ENCODE data around the gene MRAS. TPM values are rescaled to one million over a fixed set of nuclear protein-coding genes. Genes with fewer than 3 reads are reported as not detected.

MRAS gene
- total RNA-seq, 1 experiment from 2014 or later, result 13.2 TPM

DNA sequence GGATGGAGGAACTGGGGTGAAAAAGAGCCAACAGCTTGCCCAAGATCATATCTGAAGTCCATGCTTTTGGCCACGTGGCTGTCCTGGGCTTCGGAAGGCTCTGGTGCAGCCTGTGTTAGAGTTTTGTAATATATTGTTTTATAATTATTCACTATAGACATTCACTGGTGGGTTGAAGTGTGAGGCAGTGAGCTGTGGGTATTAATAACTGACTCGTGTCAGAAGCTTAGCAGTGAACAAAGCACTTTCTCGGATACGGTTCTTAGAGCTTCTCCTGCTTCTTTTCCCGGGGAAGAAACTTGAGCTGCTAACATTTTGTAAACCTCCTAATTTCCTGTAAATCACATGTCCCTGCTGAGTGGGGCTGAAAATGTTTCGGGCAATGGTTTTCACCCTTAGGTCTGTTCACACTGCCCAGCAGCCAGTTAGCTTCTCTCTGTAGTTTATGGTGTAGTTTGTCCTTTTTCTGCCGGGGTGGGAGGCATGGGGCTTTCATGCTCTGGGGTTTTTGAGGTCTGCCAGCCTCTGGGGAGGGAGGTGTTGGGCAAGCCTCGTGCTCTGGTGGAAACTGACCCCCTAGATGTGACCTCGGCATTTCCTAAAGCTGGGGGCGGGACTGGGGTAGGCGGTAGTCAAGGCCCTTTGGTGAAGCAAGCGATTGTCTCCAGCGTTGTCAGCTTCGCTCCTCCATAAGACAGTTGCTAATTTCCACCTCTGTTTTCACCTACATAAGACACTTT, 1.7 kb downstream of the MRAS start:
- intact Hi-C loops (cut with micrococcal nuclease; ENCODE audit: unreplicated experiment), result no loop called here
- no peak for DNase-seq
- H3K4me3 Mint-ChIP-seq (ENCODE audit: low read depth, unreplicated experiment), result no peak overlapping the region
- no peak overlapping the region for H3K27ac Mint-ChIP-seq (ENCODE audit: unreplicated experiment)
- TF ChIP-seq, protein P1, sequence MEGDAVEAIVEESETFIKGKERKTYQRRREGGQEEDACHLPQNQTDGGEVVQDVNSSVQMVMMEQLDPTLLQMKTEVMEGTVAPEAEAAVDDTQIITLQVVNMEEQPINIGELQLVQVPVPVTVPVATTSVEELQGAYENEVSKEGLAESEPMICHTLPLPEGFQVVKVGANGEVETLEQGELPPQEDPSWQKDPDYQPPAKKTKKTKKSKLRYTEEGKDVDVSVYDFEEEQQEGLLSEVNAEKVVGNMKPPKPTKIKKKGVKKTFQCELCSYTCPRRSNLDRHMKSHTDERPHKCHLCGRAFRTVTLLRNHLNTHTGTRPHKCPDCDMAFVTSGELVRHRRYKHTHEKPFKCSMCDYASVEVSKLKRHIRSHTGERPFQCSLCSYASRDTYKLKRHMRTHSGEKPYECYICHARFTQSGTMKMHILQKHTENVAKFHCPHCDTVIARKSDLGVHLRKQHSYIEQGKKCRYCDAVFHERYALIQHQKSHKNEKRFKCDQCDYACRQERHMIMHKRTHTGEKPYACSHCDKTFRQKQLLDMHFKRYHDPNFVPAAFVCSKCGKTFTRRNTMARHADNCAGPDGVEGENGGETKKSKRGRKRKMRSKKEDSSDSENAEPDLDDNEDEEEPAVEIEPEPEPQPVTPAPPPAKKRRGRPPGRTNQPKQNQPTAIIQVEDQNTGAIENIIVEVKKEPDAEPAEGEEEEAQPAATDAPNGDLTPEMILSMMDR (IDR thresholded peaks at IDR 0.05; ENCODE audit: unreplicated experiment), result no peak
- CTCF ChIA-PET, result interaction anchor here (0.6 to 1.4 kb wide), 3 partner anchors 64 to 573 kb away, joined by 3 to 5 read pairs (median 3); no protein-coding TSS in a partner anchor
- TSS peak; percentile 24 for BruUV-seq (replicated peaks)
- H3K9me3 Mint-ChIP-seq (ENCODE audit: low read depth, unreplicated experiment), result no peaks in the 10 kb centered on the region
- peaks cover 8% of the 10 kb centered on the region for H3K4me1 Mint-ChIP-seq (ENCODE audit: low read depth, unreplicated experiment)
- peaks cover 21% of the 10 kb centered on the region for H3K36me3 Mint-ChIP-seq (ENCODE audit: insufficient read depth, unreplicated experiment)
- H3K27me3 Mint-ChIP-seq (ENCODE audit: unreplicated experiment), result peaks cover 35% of the 10 kb centered on the region

DNA sequence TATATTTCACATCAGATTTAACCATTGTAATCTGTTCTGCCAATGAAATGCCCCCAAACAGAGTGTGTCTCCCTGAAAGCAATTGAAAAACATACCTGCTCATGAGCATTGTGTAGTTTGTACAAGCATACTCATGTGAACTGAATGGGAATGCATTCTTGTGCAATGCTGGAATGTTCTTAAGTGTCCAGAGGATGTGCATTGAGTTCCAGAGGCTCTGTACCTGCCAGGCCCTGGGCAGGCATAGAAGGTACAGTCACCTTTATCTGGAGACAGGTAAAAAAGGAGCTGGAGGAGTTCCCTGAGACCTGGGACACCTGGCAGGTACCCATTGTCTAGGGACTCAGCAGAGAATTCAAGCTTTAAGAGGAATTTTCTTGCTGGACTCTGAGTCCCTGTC, 2.8 kb downstream of the MRAS start:
- DNase-seq, result no peak
- no peaks in the 10 kb centered on the region for H3K9me3 Mint-ChIP-seq (ENCODE audit: low read depth, unreplicated experiment)
- H3K27me3 Mint-ChIP-seq (ENCODE audit: unreplicated experiment), result peaks cover 35% of the 10 kb centered on the region
- peaks cover 21% of the 10 kb centered on the region for H3K36me3 Mint-ChIP-seq (ENCODE audit: insufficient read depth, unreplicated experiment)
- no peak overlapping the region for H3K27ac Mint-ChIP-seq (ENCODE audit: unreplicated experiment)
- TF ChIP-seq, protein P1 (IDR thresholded peaks at IDR 0.05; ENCODE audit: unreplicated experiment), result no peak
- CTCF ChIA-PET, result no interaction called here
- intact Hi-C loops (cut with micrococcal nuclease; ENCODE audit: unreplicated experiment), result no loop called here
- H3K4me3 Mint-ChIP-seq (ENCODE audit: low read depth, unreplicated experiment), result no peak overlapping the region
- no TSS peak for BruUV-seq (replicated peaks)
- H3K4me1 Mint-ChIP-seq (ENCODE audit: low read depth, unreplicated experiment), result peaks cover 8% of the 10 kb centered on the region

DNA sequence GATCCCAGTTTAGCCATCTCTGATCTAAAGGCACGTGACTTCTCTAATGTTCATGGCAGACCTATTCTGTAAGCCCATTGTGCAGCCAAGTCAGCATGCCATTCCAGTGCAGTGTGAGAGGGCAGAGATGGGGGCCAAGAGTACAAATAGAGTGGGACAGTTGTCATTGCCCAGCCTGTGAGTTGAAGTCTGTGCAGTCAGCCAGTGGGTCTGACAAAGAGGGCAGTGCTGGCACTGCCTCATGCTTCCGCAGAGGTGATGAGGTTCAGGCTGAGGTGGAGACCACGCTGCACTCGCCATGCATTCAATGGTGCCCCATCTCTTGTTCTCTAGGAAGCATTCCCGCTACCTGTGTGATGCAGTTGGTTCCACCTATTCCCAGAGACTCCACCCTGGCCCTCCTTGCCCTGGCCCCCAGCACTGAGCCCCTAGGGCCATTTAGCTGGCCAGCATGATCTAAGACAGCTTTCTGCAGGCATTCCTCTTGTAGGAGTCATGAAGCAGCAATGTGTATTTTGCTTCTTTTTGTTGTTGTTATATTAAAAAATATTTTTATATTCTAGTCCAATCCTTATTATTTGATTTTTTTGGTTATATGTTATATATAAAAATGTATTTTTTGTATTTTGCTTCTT, 3.7 kb downstream of the MRAS start:
- BruUV-seq (replicated peaks), result no TSS peak
- TF ChIP-seq, protein P1 (IDR thresholded peaks at IDR 0.05; ENCODE audit: unreplicated experiment), result no peak
- intact Hi-C loops (cut with micrococcal nuclease; ENCODE audit: unreplicated experiment), result no loop called here
- Mint-ChIP-seq H3K27ac (ENCODE audit: unreplicated experiment) (no peak overlapping the region), H3K4me1 (ENCODE audit: low read depth, unreplicated experiment) (peaks cover 6% of the 10 kb centered on the region), H3K36me3 (ENCODE audit: insufficient read depth, unreplicated experiment) (peaks cover 20% of the 10 kb centered on the region), H3K9me3 (ENCODE audit: low read depth, unreplicated experiment) (no peaks in the 10 kb centered on the region), H3K27me3 (ENCODE audit: unreplicated experiment) (peaks cover 35% of the 10 kb centered on the region), H3K4me3 (ENCODE audit: low read depth, unreplicated experiment) (no peak overlapping the region)
- DNase-seq, result no peak
- CTCF ChIA-PET, result no interaction called here

DNA sequence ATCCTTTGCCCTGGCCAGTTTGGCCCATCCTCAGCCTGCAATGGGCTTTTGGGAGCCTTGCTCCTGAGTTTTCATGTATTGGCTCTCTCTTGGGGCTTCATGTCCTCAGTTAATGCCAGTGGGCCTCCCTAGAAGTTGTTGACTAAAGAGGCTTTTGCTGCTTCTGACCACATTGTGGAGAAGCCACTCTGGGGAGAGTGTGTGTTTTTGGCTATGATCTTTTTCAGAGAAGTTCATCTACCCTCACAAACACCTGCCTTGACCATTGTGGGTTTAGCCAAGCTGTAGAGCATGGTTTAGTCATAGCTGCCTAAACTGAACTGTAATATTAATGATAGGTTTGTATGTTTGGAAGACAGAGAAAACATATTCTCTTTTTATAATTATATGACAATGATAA, 6.0 kb downstream of the MRAS start:
- Mint-ChIP-seq H3K9me3 (ENCODE audit: low read depth, unreplicated experiment) (no peaks in the 10 kb centered on the region), H3K4me1 (ENCODE audit: low read depth, unreplicated experiment) (no peaks in the 10 kb centered on the region), H3K27me3 (ENCODE audit: unreplicated experiment) (peaks cover 35% of the 10 kb centered on the region), H3K27ac (ENCODE audit: unreplicated experiment) (no peak overlapping the region), H3K4me3 (ENCODE audit: low read depth, unreplicated experiment) (no peak overlapping the region), H3K36me3 (ENCODE audit: insufficient read depth, unreplicated experiment) (no peaks in the 10 kb centered on the region)
- CTCF ChIA-PET, result interaction anchor here (0.9 kb wide), 1 partner anchor 10 kb away, joined by 4 read pairs; no protein-coding TSS in a partner anchor
- TF ChIP-seq, protein P1 (IDR thresholded peaks at IDR 0.05; ENCODE audit: unreplicated experiment), result no peak
- BruUV-seq (replicated peaks), result no TSS peak
- intact Hi-C loops (cut with micrococcal nuclease; ENCODE audit: unreplicated experiment), result no loop called here
- DNase-seq, result no peak

Measured in Calu3 (cell line).